Adrenal gland (tissue), 12 donors: Measurements from ENCODE around the gene TRAF2. TPM values are rescaled to one million over a fixed set of nuclear protein-coding genes. Genes with fewer than 3 reads are reported as not detected.

ENCODE experiments used
- DNase-seq, 7 donors: peaks; one replicate each; pipeline ENCODE4 v3.0.0-alpha.2; 2019 to 2020
- H3K27ac ChIP-seq, 5 donors: fragments of 200-600 bp; sonication (generic) in 4 of 5; 1 replicate in 3 of 5; 2 replicates in 2 of 5; pipeline versions ENCODE4 v1.5.1 to v1.8.0; 2016 to 2020; ENCODE audit warnings: mild to moderate bottlenecking in 1 of 5
- H3K27me3 ChIP-seq: fragments of 200-600 bp; 2 replicates; pipeline ENCODE4 v1.8.0; 2021
- H3K36me3 ChIP-seq, 2 donors: fragments of 200-600 bp; replicated peaks in 1 of 2; 1 replicate in 1 of 2; 2 replicates in 1 of 2; pipeline versions ENCODE4 v1.5.1 to v1.8.0; 2018 to 2022
- H3K4me1 ChIP-seq, 2 donors: fragments of 200-600 bp; replicated peaks in 1 of 2; 1 replicate in 1 of 2; 2 replicates in 1 of 2; pipeline versions ENCODE4 v1.5.1 to v1.8.0; 2018 to 2021
- H3K4me3 ChIP-seq, 4 donors: fragments of 200-600 bp; sonication (generic) in 3 of 4; one replicate each; pipeline ENCODE4 v1.5.1; 2016 to 2018
- H3K9me3 ChIP-seq, 3 donors: fragments of 200-600 bp; sonication (generic) in 1 of 3; replicated peaks in 1 of 3; 1 replicate in 2 of 3; 2 replicates in 1 of 3; pipeline versions ENCODE4 v1.5.1 to v1.8.0; 2016 to 2021
- POLR2A ChIP-seq, 2 donors: fragments of 450-650 bp; IDR thresholded peaks; one replicate each; pipeline ENCODE4 v1.6.1; 2017; ENCODE audit warnings: antibody characterized with exemption in 2 of 2, mild to moderate bottlenecking in 2 of 2, moderate library complexity in 1 of 2
- WGBS, 4 donors: extraction: QIAGEN DNeasy Blood & Tissue Kit in 2 of 4; methylation state at CpG; one replicate each; pipeline versions ENCODE4 v1.1.5 to v1.1.7; 2013 to 2017; 5-methylcytosine and 5-hydroxymethylcytosine counted together
- intact Hi-C, 2 donors: fragments of 100-400 bp; cut with DNase I; formaldehyde crosslinking; loops; one replicate each; pipeline versions ENCODE4 v1.14.1 to v1.15.0; 2022 to 2023
- polyA plus RNA-seq, 3 donors: library from polyadenylated mRNA; stranded (reverse); fragments of 200-250 nt in 2 of 3; fragments of 350-450 nt in 1 of 3; fragmentation: Illumina TruSeq in 1 of 3; extraction: RNeasy Lipid Tissue Mini Kit (QIAGEN cat#74804) in 1 of 3; gene quantifications; one replicate each; pipeline ENCODE4 v1.2.3, GENCODE V29; 2013 to 2014
- total RNA-seq, 9 donors: library from RNA; depleted of rRNA in 4 of 9; stranded (reverse); fragments of >200 nt in 4 of 9; fragments of 120-200 nt in 1 of 9; fragmentation: NEBNext Ultra II Directional in 1 of 9; extraction: Animal tissue kit (Norgen Biotek cat#: 25700) in 1 of 9; gene quantifications; one replicate each; pipeline versions ENCODE4 v1.1.0 to v1.2.4, GENCODE V29; 2013 to 2023
- TF ChIP-seq, protein P1 (sequence below), 6 experiments: fragments of 450-650 bp in 4 of 6; fragments of 200-600 bp in 2 of 6; sonication (generic) in 1 of 6; IDR thresholded peaks; 1 replicate in 5 of 6; 2 replicates in 1 of 6; pipeline versions ENCODE4 v1.5.1 to v1.8.0; 2016 to 2021; ENCODE audit warnings: antibody characterized with exemption in 6 of 6, mild to moderate bottlenecking in 2 of 6, moderate library complexity in 1 of 6
- donor health status: healthy with polysubstance abuse.
- donor health status: Bipolar disorder and iron deficiency.
- donor health status: DM: yes; HTN: yes; CAD: no.
- donor health status: DM: no; HTN: no; CAD: no.
- donor health status: DM: no; HTN: no; CAD: no.
- donor health status: DM: yes; HTN: yes; CAD: no.

Gene TRAF2
- total and polyA plus RNA-seq, 12 donors = 3.4 to 24.7 (median 10.6) TPM

DNA sequence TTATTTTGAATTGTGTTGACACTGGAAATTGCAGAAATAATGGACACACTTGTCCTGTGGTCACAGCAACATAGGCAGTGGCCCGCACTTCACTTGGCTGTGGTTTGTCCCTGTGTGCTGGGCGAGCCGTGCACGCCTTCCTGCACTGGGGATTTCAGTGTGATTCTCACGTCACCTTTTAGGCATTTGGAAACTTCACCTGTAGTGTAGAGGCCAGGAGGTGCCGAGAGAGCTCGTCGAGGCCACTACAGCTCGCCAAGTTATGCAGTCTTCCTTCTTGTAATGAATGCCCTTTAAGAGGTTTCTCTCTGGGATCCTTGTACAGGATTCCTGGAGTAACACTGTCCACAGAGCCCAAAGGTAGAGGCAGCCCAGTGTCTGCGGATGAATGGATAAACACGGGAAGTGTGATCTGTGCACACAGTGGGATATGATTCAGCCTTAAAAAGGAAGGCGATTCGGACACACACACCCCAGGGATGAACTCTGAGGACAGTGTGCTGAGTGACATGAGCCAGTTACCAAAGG is 14.7 kb downstream of the TRAF2 start:
- Histone ChIP-seq H3K27ac (peak overlapping the region in 1 of 5 donors; percentile 74), H3K9me3 (no peaks in the 10 kb centered on the region), H3K4me3 (no peak overlapping the region), H3K4me1 (peaks cover 14 to 18% of the 10 kb centered on the region in 2 donors), H3K36me3 (peaks cover 0 to 24% of the 10 kb centered on the region in 2 donors), H3K27me3 (no peaks in the 10 kb centered on the region)
- 86 to 94% (median 93%) methylated on average over 5 to 13 of the region's 13 CpGs for WGBS, 4 donors
- no peak for DNase-seq
- intact Hi-C loops = no loop called here
- TF ChIP-seq, protein P1, sequence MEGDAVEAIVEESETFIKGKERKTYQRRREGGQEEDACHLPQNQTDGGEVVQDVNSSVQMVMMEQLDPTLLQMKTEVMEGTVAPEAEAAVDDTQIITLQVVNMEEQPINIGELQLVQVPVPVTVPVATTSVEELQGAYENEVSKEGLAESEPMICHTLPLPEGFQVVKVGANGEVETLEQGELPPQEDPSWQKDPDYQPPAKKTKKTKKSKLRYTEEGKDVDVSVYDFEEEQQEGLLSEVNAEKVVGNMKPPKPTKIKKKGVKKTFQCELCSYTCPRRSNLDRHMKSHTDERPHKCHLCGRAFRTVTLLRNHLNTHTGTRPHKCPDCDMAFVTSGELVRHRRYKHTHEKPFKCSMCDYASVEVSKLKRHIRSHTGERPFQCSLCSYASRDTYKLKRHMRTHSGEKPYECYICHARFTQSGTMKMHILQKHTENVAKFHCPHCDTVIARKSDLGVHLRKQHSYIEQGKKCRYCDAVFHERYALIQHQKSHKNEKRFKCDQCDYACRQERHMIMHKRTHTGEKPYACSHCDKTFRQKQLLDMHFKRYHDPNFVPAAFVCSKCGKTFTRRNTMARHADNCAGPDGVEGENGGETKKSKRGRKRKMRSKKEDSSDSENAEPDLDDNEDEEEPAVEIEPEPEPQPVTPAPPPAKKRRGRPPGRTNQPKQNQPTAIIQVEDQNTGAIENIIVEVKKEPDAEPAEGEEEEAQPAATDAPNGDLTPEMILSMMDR (IDR thresholded peaks at IDR 0.05) = no peak
- no peak for TF ChIP-seq POLR2A (IDR thresholded peaks at IDR 0.05)

- intact Hi-C loops = no loop called here
- no peak for TF ChIP-seq POLR2A (IDR thresholded peaks at IDR 0.05)
- TF ChIP-seq, protein P1 (IDR thresholded peaks at IDR 0.05) = no peak
- 49 to 71% (median 67%) methylated on average over 10 to 20 of the region's 20 CpGs for WGBS, 4 donors
- Histone ChIP-seq H3K9me3 (no peaks in the 10 kb centered on the region), H3K36me3 (peaks cover 0 to 24% of the 10 kb centered on the region in 2 donors), H3K4me3 (no peak overlapping the region), H3K27me3 (no peaks in the 10 kb centered on the region), H3K27ac (peak overlapping the region in 4 of 5 donors; percentile 39 to 88 (median 58)), H3K4me1 (peaks cover 14 to 18% of the 10 kb centered on the region in 2 donors)
- DNase-seq = peak in 1 of 7 donors; percentile 35
Observed at GRCh38 chr9:136901516-136902258, 15.4 kb downstream of the TRAF2 start.

DNA sequence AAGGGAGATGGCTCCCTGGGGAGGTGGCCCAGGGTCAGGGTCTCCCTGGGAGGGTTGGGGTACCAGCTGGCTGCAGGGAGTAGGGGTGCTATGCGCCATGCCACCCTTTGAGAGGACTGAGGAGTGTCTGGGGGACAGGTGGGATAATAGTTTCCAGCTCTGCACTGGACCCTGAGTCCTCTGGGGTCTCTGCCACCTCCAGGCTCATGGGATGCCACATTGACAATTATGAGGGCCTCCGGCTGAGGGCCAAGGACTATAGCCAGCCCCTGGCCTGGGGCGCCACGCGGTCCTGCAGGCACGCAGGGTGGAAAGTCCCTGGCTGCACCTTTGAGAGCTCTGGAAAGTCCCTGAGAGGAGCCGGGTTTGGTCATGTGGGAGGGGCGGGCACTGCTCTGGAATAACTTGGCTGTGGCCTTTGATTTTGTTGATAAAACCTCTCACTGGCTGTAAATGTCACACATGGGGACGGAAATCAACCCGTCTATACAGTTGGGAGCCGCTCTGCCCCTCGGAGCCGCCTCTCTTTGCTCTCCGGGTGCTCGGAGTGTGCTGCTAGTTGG is 16.0 kb downstream of the TRAF2 start:
- DNase-seq = peak; percentile 85 to 96 (median 88)
- intact Hi-C loops = no loop called here
- 10 to 50% (median 25%) methylated on average over 12 to 15 of the region's 15 CpGs for WGBS, 4 donors

More for the DNA sequence above, 16.0 kb downstream of the TRAF2 start:
- Histone ChIP-seq H3K27me3 (no peaks in the 10 kb centered on the region), H3K4me1 (peaks cover 14 to 18% of the 10 kb centered on the region in 2 donors), H3K36me3 (peaks cover 0 to 24% of the 10 kb centered on the region in 2 donors), H3K4me3 (no peak overlapping the region), H3K27ac (peak overlapping the region in 4 of 5 donors; percentile 39 to 88 (median 58)), H3K9me3 (no peaks in the 10 kb centered on the region)
- TF ChIP-seq POLR2A (IDR thresholded peaks at IDR 0.05) = peak in 1 of 2 donors; percentile 56
- TF ChIP-seq, protein P1 (IDR thresholded peaks at IDR 0.05) = no peak
